Vagina (tissue), 2 donors: Measurements from ENCODE around the gene MS4A14.

Experiments
- POLR2A ChIP-seq, 2 donors: fragments of 450-650 bp; IDR thresholded peaks; one replicate each; pipeline ENCODE4 v1.6.1; 2017; ENCODE audit warnings: antibody characterized with exemption in 2 of 2, mild to moderate bottlenecking in 2 of 2, moderate library complexity in 2 of 2
- TF ChIP-seq, protein P1 (sequence below), 3 experiments: fragments of 450-650 bp in 2 of 3; fragments of 200-600 bp in 1 of 3; sonication (generic) in 1 of 3; IDR thresholded peaks; one replicate each; pipeline ENCODE4 v1.5.1; 2017 to 2019; ENCODE audit warnings: antibody characterized with exemption in 3 of 3, mild to moderate bottlenecking in 2 of 3, moderate library complexity in 2 of 3

DNA sequence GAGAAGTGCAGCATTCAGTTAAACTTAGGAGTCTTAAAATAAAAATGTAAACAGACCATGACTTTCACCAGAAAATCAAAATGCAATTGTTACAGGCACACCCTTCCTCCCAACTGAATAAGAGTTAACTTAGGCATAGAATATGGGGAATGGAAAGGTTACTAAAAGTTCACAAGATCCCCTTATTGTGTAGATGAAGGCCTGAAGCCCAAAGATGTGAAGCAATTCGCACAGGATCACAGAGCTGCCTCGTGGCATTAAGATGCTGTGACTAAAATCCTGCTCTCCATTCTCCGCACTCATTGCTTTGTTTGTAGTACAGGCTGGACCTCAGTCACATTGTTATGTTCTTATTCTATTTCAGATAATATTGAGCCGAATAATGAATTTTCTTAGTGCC lies 37.1 kb downstream of the MS4A14 start:
- TF ChIP-seq, protein P1, sequence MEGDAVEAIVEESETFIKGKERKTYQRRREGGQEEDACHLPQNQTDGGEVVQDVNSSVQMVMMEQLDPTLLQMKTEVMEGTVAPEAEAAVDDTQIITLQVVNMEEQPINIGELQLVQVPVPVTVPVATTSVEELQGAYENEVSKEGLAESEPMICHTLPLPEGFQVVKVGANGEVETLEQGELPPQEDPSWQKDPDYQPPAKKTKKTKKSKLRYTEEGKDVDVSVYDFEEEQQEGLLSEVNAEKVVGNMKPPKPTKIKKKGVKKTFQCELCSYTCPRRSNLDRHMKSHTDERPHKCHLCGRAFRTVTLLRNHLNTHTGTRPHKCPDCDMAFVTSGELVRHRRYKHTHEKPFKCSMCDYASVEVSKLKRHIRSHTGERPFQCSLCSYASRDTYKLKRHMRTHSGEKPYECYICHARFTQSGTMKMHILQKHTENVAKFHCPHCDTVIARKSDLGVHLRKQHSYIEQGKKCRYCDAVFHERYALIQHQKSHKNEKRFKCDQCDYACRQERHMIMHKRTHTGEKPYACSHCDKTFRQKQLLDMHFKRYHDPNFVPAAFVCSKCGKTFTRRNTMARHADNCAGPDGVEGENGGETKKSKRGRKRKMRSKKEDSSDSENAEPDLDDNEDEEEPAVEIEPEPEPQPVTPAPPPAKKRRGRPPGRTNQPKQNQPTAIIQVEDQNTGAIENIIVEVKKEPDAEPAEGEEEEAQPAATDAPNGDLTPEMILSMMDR (IDR thresholded peaks at IDR 0.05), result no peak
- no peak for TF ChIP-seq POLR2A (IDR thresholded peaks at IDR 0.05)
